ENCODE measurements around the gene GCLC. TPM values are rescaled to one million over a fixed set of nuclear protein-coding genes. Genes with fewer than 3 reads are reported as not detected.

The GCLC gene
- total RNA-seq, 1 experiment from 2014 or later, result 62.6 TPM

GRCh38 chr6:53527249-53527765, 17.6 kb downstream of the GCLC start:
- no peak for DNase-seq (ENCODE audit: extremely low read depth, low read depth)

GRCh38 chr6:53526000-53526399, 18.9 kb downstream of the GCLC start:
- no peak for DNase-seq (ENCODE audit: extremely low read depth, low read depth)

- DNase-seq (ENCODE audit: extremely low read depth, low read depth), result no peak
These were observed 20.5 kb downstream of the GCLC start for GRCh38 chr6:53524455-53524815.

GRCh38 chr6:53523511-53524454, 21.1 kb downstream of the GCLC start:
- DNase-seq (ENCODE audit: extremely low read depth, low read depth), result no peak

GRCh38 chr6:53520320-53520928, 24.5 kb downstream of the GCLC start:
- no peak for DNase-seq (ENCODE audit: extremely low read depth, low read depth)

- no peak for DNase-seq (ENCODE audit: extremely low read depth, low read depth)
These were observed 26.0 kb downstream of the GCLC start for GRCh38 chr6:53518862-53519261.

GRCh38 chr6:53517021-53517420, 27.9 kb downstream of the GCLC start:
- no peak for DNase-seq (ENCODE audit: extremely low read depth, low read depth)

GRCh38 chr6:53514677-53515076, 30.2 kb downstream of the GCLC start:
- DNase-seq (ENCODE audit: extremely low read depth, low read depth), result no peak

GRCh38 chr6:53513519-53513966, 31.4 kb downstream of the GCLC start:
- no peak for DNase-seq (ENCODE audit: extremely low read depth, low read depth)

GRCh38 chr6:53513056-53513455, 31.8 kb downstream of the GCLC start:
- DNase-seq (ENCODE audit: extremely low read depth, low read depth), result no peak

- DNase-seq (ENCODE audit: extremely low read depth, low read depth), result no peak
These were observed 32.3 kb downstream of the GCLC start for GRCh38 chr6:53512626-53513025.

GRCh38 chr6:53510746-53511145, 34.2 kb downstream of the GCLC start:
- no peak for DNase-seq (ENCODE audit: extremely low read depth, low read depth)

- DNase-seq (ENCODE audit: extremely low read depth, low read depth), result no peak
These were observed 38.0 kb downstream of the GCLC start for GRCh38 chr6:53506872-53507271.

GRCh38 chr6:53504512-53504911, 40.4 kb downstream of the GCLC start:
- DNase-seq (ENCODE audit: extremely low read depth, low read depth), result no peak

GRCh38 chr6:53503060-53503459, 41.8 kb downstream of the GCLC start:
- DNase-seq (ENCODE audit: extremely low read depth, low read depth), result no peak

GRCh38 chr6:53501432-53501831, 43.5 kb downstream of the GCLC start:
- DNase-seq (ENCODE audit: extremely low read depth, low read depth), result no peak

GRCh38 chr6:53500095-53500494, 44.8 kb downstream of the GCLC start:
- DNase-seq (ENCODE audit: extremely low read depth, low read depth), result no peak

- no peak for DNase-seq (ENCODE audit: extremely low read depth, low read depth)
These were observed 45.8 kb downstream of the GCLC start for GRCh38 chr6:53499094-53499493.

- DNase-seq (ENCODE audit: extremely low read depth, low read depth), result no peak
These were observed 46.3 kb downstream of the GCLC start for GRCh38 chr6:53498649-53499048.

- no peak for DNase-seq (ENCODE audit: extremely low read depth, low read depth)
These were observed 47.0 kb downstream of the GCLC start for GRCh38 chr6:53497905-53498304.

GRCh38 chr6:53496797-53497375, 48.0 kb downstream of the GCLC start:
- DNase-seq (ENCODE audit: extremely low read depth, low read depth), result no peak
